ENCODE data around the gene POLL.

DNA sequence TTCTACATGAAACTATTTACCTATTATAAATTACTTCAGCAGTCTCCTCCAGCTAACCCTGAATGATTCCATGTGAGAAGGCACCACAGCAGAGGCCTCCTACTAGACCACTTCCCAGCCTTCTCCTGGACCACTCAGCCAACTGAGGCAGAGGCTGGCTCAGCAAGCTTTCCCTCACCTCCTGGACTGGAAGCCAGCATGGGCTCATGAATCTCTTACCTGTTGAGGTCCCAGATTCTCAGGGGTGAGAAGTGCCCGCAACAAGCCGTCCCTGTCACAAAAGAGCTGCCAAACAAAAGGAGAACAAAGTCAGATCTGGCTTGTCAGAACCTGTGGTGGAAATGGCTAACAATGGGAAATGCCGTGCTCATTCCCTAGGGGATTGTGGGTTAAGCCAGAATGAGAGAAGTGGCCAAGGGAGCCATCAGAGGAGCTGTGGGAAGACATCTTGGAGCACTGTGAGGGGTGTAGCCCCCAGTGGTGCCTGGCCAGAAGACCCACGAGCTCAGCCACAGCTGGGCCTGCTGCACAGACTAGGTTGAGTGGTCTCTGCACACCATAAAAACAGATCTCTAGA lies 36.6 kb upstream of the POLL start:
- TF ChIP-seq, protein P1, sequence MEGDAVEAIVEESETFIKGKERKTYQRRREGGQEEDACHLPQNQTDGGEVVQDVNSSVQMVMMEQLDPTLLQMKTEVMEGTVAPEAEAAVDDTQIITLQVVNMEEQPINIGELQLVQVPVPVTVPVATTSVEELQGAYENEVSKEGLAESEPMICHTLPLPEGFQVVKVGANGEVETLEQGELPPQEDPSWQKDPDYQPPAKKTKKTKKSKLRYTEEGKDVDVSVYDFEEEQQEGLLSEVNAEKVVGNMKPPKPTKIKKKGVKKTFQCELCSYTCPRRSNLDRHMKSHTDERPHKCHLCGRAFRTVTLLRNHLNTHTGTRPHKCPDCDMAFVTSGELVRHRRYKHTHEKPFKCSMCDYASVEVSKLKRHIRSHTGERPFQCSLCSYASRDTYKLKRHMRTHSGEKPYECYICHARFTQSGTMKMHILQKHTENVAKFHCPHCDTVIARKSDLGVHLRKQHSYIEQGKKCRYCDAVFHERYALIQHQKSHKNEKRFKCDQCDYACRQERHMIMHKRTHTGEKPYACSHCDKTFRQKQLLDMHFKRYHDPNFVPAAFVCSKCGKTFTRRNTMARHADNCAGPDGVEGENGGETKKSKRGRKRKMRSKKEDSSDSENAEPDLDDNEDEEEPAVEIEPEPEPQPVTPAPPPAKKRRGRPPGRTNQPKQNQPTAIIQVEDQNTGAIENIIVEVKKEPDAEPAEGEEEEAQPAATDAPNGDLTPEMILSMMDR (conservative IDR thresholded peaks at IDR 0.05; ENCODE audit: low read length): no peak
- no peak for TF ChIP-seq EZH2phosphoT487 (IDR thresholded peaks at IDR 0.05; ENCODE audit: borderline replicate concordance)
